Tibial nerve (tissue), 4 donors: ENCODE measurements around the gene CAMTA1. TPM values are rescaled to one million over a fixed set of nuclear protein-coding genes. Genes with fewer than 3 reads are reported as not detected.

Source experiments
- DNase-seq, 2 donors: peaks; one replicate each; pipeline ENCODE4 v3.0.0-alpha.2; 2019; ENCODE audit warnings: low spot score in 2 of 2
- H3K27ac ChIP-seq, 4 donors: fragments of 200-600 bp; sonication (generic) in 3 of 4; one replicate each; pipeline ENCODE4 v1.5.1; 2017 to 2019; ENCODE audit warnings: mild to moderate bottlenecking in 1 of 4
- H3K27me3 ChIP-seq, 2 donors: fragments of 200-600 bp; sonication (generic) in 1 of 2; one replicate each; pipeline versions ENCODE4 v1.5.1 to v1.6.0; 2017 to 2019
- H3K36me3 ChIP-seq, 3 donors: fragments of 200-600 bp; sonication (generic); one replicate each; pipeline ENCODE4 v1.5.1; 2018 to 2019
- H3K4me1 ChIP-seq, 4 donors: fragments of 200-600 bp; sonication (generic) in 3 of 4; one replicate each; pipeline ENCODE4 v1.5.1; 2017 to 2019
- H3K4me3 ChIP-seq, 4 donors: fragments of 200-600 bp; sonication (generic) in 3 of 4; one replicate each; pipeline ENCODE4 v1.5.1; 2017 to 2019; ENCODE audit warnings: mild to moderate bottlenecking in 1 of 4, moderate library complexity in 1 of 4
- H3K9me3 ChIP-seq, 4 donors: fragments of 200-600 bp; sonication (generic) in 3 of 4; one replicate each; pipeline ENCODE4 v1.5.1; 2017 to 2019
- CTCF ChIP-seq, 5 experiments: fragments of 200-600 bp in 3 of 5; fragments of 450-650 bp in 2 of 5; sonication (generic) in 3 of 5; IDR thresholded peaks; one replicate each; pipeline ENCODE4 v1.5.1; 2016 to 2019; ENCODE audit warnings: antibody characterized with exemption in 5 of 5, mild to moderate bottlenecking in 3 of 5, moderate library complexity in 2 of 5
- EP300 ChIP-seq, 2 donors: sonication (generic); formaldehyde crosslinking; IDR thresholded peaks; one replicate each; pipeline ENCODE4 v1.6.1; 2017; ENCODE audit warnings: antibody characterized with exemption in 2 of 2, mild to moderate bottlenecking in 1 of 2
- POLR2A ChIP-seq, 2 donors: fragments of 450-650 bp; IDR thresholded peaks; one replicate each; pipeline ENCODE4 v1.6.1; 2017; ENCODE audit warnings: antibody characterized with exemption in 2 of 2, mild to moderate bottlenecking in 2 of 2, moderate library complexity in 2 of 2
- WGBS, 2 donors: methylation state at CpG; one replicate each; pipeline ENCODE4 v1.1.5; 2018; 5-methylcytosine and 5-hydroxymethylcytosine counted together
- total RNA-seq, 4 donors: library from RNA; depleted of rRNA; stranded (reverse); fragments of >200 nt; gene quantifications; one replicate each; pipeline ENCODE4 v1.1.0, GENCODE V29; 2016

The CAMTA1 gene
- total RNA-seq, 4 donors from 2014 or later = 41.8 to 104 (median 87.2) TPM

- Histone ChIP-seq H3K27ac (no peak overlapping the region), H3K36me3 (no peaks in the 10 kb centered on the region), H3K4me3 (no peak overlapping the region), H3K9me3 (no peaks in the 10 kb centered on the region), H3K4me1 (no peaks in the 10 kb centered on the region), H3K27me3 (no peaks in the 10 kb centered on the region)
- 71 to 77% methylated on average over 13 of the region's 13 CpGs for WGBS, 2 donors
- no peak for DNase-seq
- no peak for TF ChIP-seq POLR2A (IDR thresholded peaks at IDR 0.05)
- no peak for TF ChIP-seq CTCF (IDR thresholded peaks at IDR 0.05)
- TF ChIP-seq EP300 (IDR thresholded peaks at IDR 0.05) = no peak
These were observed 267.4 kb downstream of the CAMTA1 start for GRCh38 chr1:7052701-7053100.

GRCh38 chr1:7060745-7061144, 275.5 kb downstream of the CAMTA1 start:
- Histone ChIP-seq H3K4me3 (no peak overlapping the region), H3K4me1 (no peaks in the 10 kb centered on the region), H3K9me3 (no peaks in the 10 kb centered on the region), H3K27me3 (no peaks in the 10 kb centered on the region), H3K27ac (no peak overlapping the region), H3K36me3 (no peaks in the 10 kb centered on the region)
- TF ChIP-seq POLR2A (IDR thresholded peaks at IDR 0.05) (no peak), CTCF (IDR thresholded peaks at IDR 0.05) (no peak), EP300 (IDR thresholded peaks at IDR 0.05) (no peak)
- 57 to 68% methylated on average over 12 of the region's 12 CpGs for WGBS, 2 donors
- DNase-seq = no peak

- TF ChIP-seq POLR2A (IDR thresholded peaks at IDR 0.05) = no peak
- no peak for TF ChIP-seq CTCF (IDR thresholded peaks at IDR 0.05)
- TF ChIP-seq EP300 (IDR thresholded peaks at IDR 0.05) = no peak
- H3K9me3 ChIP-seq = no peaks in the 10 kb centered on the region
- no peak for DNase-seq
- H3K36me3 ChIP-seq = no peaks in the 10 kb centered on the region
- no peak overlapping the region for H3K4me3 ChIP-seq
- no peak overlapping the region for H3K27ac ChIP-seq
- H3K4me1 ChIP-seq = no peaks in the 10 kb centered on the region
- 85 to 86% methylated on average over 32 of the region's 32 CpGs for WGBS, 2 donors
- no peaks in the 10 kb centered on the region for H3K27me3 ChIP-seq
These were observed 277.2 kb downstream of the CAMTA1 start for GRCh38 chr1:7062346-7063061.

GRCh38 chr1:7063981-7064380, 278.7 kb downstream of the CAMTA1 start:
- no peaks in the 10 kb centered on the region for H3K9me3 ChIP-seq
- no peak overlapping the region for H3K4me3 ChIP-seq
- H3K27ac ChIP-seq = no peak overlapping the region
- H3K4me1 ChIP-seq = no peaks in the 10 kb centered on the region
- no peaks in the 10 kb centered on the region for H3K36me3 ChIP-seq
- no peaks in the 10 kb centered on the region for H3K27me3 ChIP-seq
- TF ChIP-seq EP300 (IDR thresholded peaks at IDR 0.05) = no peak
- TF ChIP-seq CTCF (IDR thresholded peaks at IDR 0.05) = no peak
- no peak for TF ChIP-seq POLR2A (IDR thresholded peaks at IDR 0.05)
- 69 to 90% methylated on average over 1 of the region's 1 CpG for WGBS, 2 donors
- DNase-seq = no peak

- TF ChIP-seq EP300 (IDR thresholded peaks at IDR 0.05) (no peak), CTCF (IDR thresholded peaks at IDR 0.05) (no peak), POLR2A (IDR thresholded peaks at IDR 0.05) (no peak)
- no peak for DNase-seq
- Histone ChIP-seq H3K27ac (no peak overlapping the region), H3K9me3 (no peaks in the 10 kb centered on the region), H3K27me3 (no peaks in the 10 kb centered on the region), H3K4me3 (no peak overlapping the region), H3K4me1 (peaks cover 0 to 11% (median 0%) of the 10 kb centered on the region in 4 donors), H3K36me3 (no peaks in the 10 kb centered on the region)
- WGBS, 2 donors = 87 to 88% methylated on average over 5 of the region's 5 CpGs
These were observed 283.3 kb downstream of the CAMTA1 start for GRCh38 chr1:7068552-7068951.
